ENCODE data around the gene ZCCHC17.

DNA sequence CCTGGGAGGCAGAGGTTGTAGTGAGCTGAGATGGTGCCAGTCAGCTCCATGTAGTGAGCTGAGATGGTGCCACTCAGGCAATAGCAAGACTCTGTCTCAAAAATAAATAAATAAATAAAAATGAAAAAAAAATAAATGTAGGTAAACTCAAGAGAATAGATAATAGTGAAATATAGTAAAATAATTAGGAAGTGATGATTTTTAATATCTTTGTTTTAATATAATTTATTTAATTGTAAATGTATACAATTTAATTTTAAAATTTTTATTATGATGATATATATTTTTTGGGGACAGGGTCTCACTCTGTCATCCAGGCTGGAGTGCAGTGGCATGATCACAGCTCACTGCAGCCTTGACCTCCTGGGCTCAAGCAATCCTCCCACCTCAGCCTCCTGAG lies 96.6 kb downstream of the ZCCHC17 start:
- TF ChIP-seq CTCF (IDR thresholded peaks at IDR 0.05), result no peak
- TF ChIP-seq POLR2A (IDR thresholded peaks at IDR 0.05), result no peak

Measured in stomach (tissue), 4 donors.